ENCODE results near the gene CAMK2B. TPM values are rescaled to one million over a fixed set of nuclear protein-coding genes. Genes with fewer than 3 reads are reported as not detected.

CAMK2B gene
- total RNA-seq, 1 donor from 2014 or later, result 9.3 TPM

GRCh38 chr7:44285561-44285960, 39.8 kb downstream of the CAMK2B start:
- Mint-ChIP-seq H3K4me1 (ENCODE audit: low read depth) (no peaks in the 10 kb centered on the region), H3K27me3 (peaks cover 9% of the 10 kb centered on the region), H3K4me3 (ENCODE audit: low read depth) (no peak overlapping the region), H3K9me3 (ENCODE audit: low read depth) (no peaks in the 10 kb centered on the region), H3K36me3 (ENCODE audit: insufficient read depth) (no peaks in the 10 kb centered on the region), H3K27ac (no peak overlapping the region)
- no peak for DNase-seq (ENCODE audit: low spot score, unreplicated experiment)
- TF ChIP-seq CTCF (IDR thresholded peaks at IDR 0.05; ENCODE audit: unreplicated experiment), result no peak

GRCh38 chr7:44284881-44285541, 40.4 kb downstream of the CAMK2B start:
- Mint-ChIP-seq H3K27me3 (peaks cover 6% of the 10 kb centered on the region), H3K4me1 (ENCODE audit: low read depth) (no peaks in the 10 kb centered on the region), H3K9me3 (ENCODE audit: low read depth) (no peaks in the 10 kb centered on the region), H3K36me3 (ENCODE audit: insufficient read depth) (no peaks in the 10 kb centered on the region), H3K4me3 (ENCODE audit: low read depth) (no peak overlapping the region), H3K27ac (no peak overlapping the region)
- DNase-seq (ENCODE audit: low spot score, unreplicated experiment), result peak; percentile 6
- TF ChIP-seq CTCF (IDR thresholded peaks at IDR 0.05; ENCODE audit: unreplicated experiment), result no peak

- no peak for DNase-seq (ENCODE audit: low spot score, unreplicated experiment)
- Mint-ChIP-seq H3K9me3 (ENCODE audit: low read depth) (no peaks in the 10 kb centered on the region), H3K4me3 (ENCODE audit: low read depth) (no peak overlapping the region), H3K36me3 (ENCODE audit: insufficient read depth) (no peaks in the 10 kb centered on the region), H3K4me1 (ENCODE audit: low read depth) (no peaks in the 10 kb centered on the region), H3K27me3 (peaks cover 3% of the 10 kb centered on the region), H3K27ac (no peak overlapping the region)
- no peak for TF ChIP-seq CTCF (IDR thresholded peaks at IDR 0.05; ENCODE audit: unreplicated experiment)
Measured at GRCh38 chr7:44284216-44284615, 41.2 kb downstream of the CAMK2B start.

GRCh38 chr7:44283381-44284211, 41.8 kb downstream of the CAMK2B start:
- DNase-seq (ENCODE audit: low spot score, unreplicated experiment), result no peak

More at GRCh38 chr7:44283381-44284211, 41.8 kb downstream of the CAMK2B start:
- Mint-ChIP-seq H3K4me3 (ENCODE audit: low read depth) (no peak overlapping the region), H3K27me3 (peaks cover 3% of the 10 kb centered on the region), H3K36me3 (ENCODE audit: insufficient read depth) (no peaks in the 10 kb centered on the region), H3K4me1 (ENCODE audit: low read depth) (no peaks in the 10 kb centered on the region), H3K27ac (no peak overlapping the region), H3K9me3 (ENCODE audit: low read depth) (no peaks in the 10 kb centered on the region)
- no peak for TF ChIP-seq CTCF (IDR thresholded peaks at IDR 0.05; ENCODE audit: unreplicated experiment)

Data from progenitor cell of endocrine pancreas (in vitro differentiated cells).